HepG2 (cell line): ENCODE results near the gene GGTA1. TPM values are rescaled to one million over a fixed set of nuclear protein-coding genes. Genes with fewer than 3 reads are reported as not detected.
A peak's percentile ranks its signal among the peaks of the same experiment; 100 is the strongest.

Experiments
- CCAR2 ChIP-seq: fragments of 200-400 bp; formaldehyde crosslinking; optimal IDR thresholded peaks from 2 replicates; pipeline ENCODE3; 2018; ENCODE audit warnings: low read depth, mild to moderate bottlenecking, low read length, moderate library complexity
- DR1 ChIP-seq: sonication (generic); formaldehyde crosslinking; IDR thresholded peaks from 2 replicates; pipeline ENCODE4 v1.8.0; 2021; ENCODE audit warnings: mild to moderate bottlenecking, missing genetic modification reagents, inconsistent platforms
- ERF ChIP-seq: IDR thresholded peaks from 2 replicates; pipeline ENCODE4 v1.6.1; 2018; ENCODE audit warnings: missing biosample characterization, missing genetic modification reagents
- FIP1L1 ChIP-seq: fragments of 200-400 bp; formaldehyde crosslinking; IDR thresholded peaks from 2 replicates; pipeline ENCODE4 v1.6.1; 2018; ENCODE audit warnings: low read depth, mild to moderate bottlenecking, low read length, moderate library complexity, borderline replicate concordance; ENCODE audit not compliant: insufficient read depth
- KLF11 ChIP-seq: IDR thresholded peaks from 2 replicates; pipeline ENCODE4 v1.6.1; 2016; ENCODE audit warnings: missing compliant biosample characterization
- MXI1 ChIP-seq: IDR thresholded peaks from 3 replicates; pipeline ENCODE4 v1.6.1; 2012; ENCODE audit warnings: low read depth, low read length, inconsistent platforms, borderline replicate concordance
- MYNN ChIP-seq: sonication (generic); formaldehyde crosslinking; IDR thresholded peaks from 2 replicates; pipeline ENCODE4 v1.4.0; 2020; ENCODE audit warnings: mild to moderate bottlenecking, low read depth, missing genetic modification reagents
- PAWR ChIP-seq: sonication (generic); formaldehyde crosslinking; IDR thresholded peaks from 2 replicates; pipeline ENCODE4 v1.4.0; 2020; ENCODE audit warnings: missing genetic modification reagents, mild to moderate bottlenecking, borderline replicate concordance
- ZBTB8A ChIP-seq: sonication (generic); formaldehyde crosslinking; IDR thresholded peaks from 2 replicates; pipeline ENCODE4 v1.4.0; 2020; ENCODE audit warnings: mild to moderate bottlenecking, low read depth, missing genetic modification reagents, borderline replicate concordance
- ZKSCAN8 ChIP-seq: IDR thresholded peaks from 2 replicates; pipeline ENCODE4 v1.6.1; 2016; ENCODE audit warnings: borderline replicate concordance, missing genetic modification reagents, missing compliant biosample characterization
- ZNF124 ChIP-seq: sonication (generic); formaldehyde crosslinking; IDR thresholded peaks from 2 replicates; pipeline ENCODE4 v1.4.0; 2020; ENCODE audit warnings: missing genetic modification reagents
- ZNF234 ChIP-seq: sonication (generic); formaldehyde crosslinking; conservative IDR thresholded peaks from 2 replicates; pipeline ENCODE4 v1.5.1; 2020; ENCODE audit warnings: mild to moderate bottlenecking, missing genetic modification reagents
- ZNF570 ChIP-seq: sonication (generic); formaldehyde crosslinking; IDR thresholded peaks from 2 replicates; pipeline ENCODE4 v1.4.0; 2020; ENCODE audit warnings: mild to moderate bottlenecking, missing genetic modification reagents, borderline replicate concordance
- ZNF615 ChIP-seq: sonication (generic); formaldehyde crosslinking; IDR thresholded peaks from 2 replicates; pipeline ENCODE4 v1.5.0; 2020; ENCODE audit warnings: mild to moderate bottlenecking, missing genetic modification reagents, borderline replicate concordance
- polyA plus RNA-seq, 8 experiments: library from polyadenylated mRNA; depleted of rRNA in 3 of 8; stranded (reverse) in 7 of 8; unstranded in 1 of 8; fragments of >200 nt; fragmentation: Illumina TruSeq in 4 of 8; extraction: Trizol in 4 of 8; gene quantifications; 2 replicates each; pipeline versions ENCODE4 v1.2.1 to v1.2.3, GENCODE V29; 2011 to 2016; ENCODE audit warnings: low read depth in 4 of 8, missing spikeins in 1 of 8, mixed read lengths in 1 of 8; ENCODE audit not compliant: insufficient read depth in 1 of 8
- total RNA-seq, 5 experiments: library from RNA; depleted of rRNA; stranded (reverse); fragments of >200 nt; fragmentation: Illumina TruSeq; extraction: Trizol; gene quantifications; 2 replicates each; pipeline ENCODE4 v1.2.3, GENCODE V29; 2016; ENCODE audit warnings: low read depth in 1 of 5
- TF ChIP-seq, protein P1 (sequence below): sonication (generic); formaldehyde crosslinking; IDR thresholded peaks from 2 replicates; pipeline ENCODE4 v1.5.0; 2020; ENCODE audit warnings: missing genetic modification reagents, mild to moderate bottlenecking, borderline replicate concordance
- TF ChIP-seq, protein P2 (sequence below): sonication (generic); formaldehyde crosslinking; IDR thresholded peaks from 2 replicates; pipeline ENCODE4 v1.4.0; 2020; ENCODE audit warnings: missing genetic modification reagents, borderline replicate concordance
- TF ChIP-seq, protein P3 (sequence below): sonication (generic); formaldehyde crosslinking; conservative IDR thresholded peaks from 2 replicates; pipeline ENCODE4 v1.4.0; 2020; ENCODE audit warnings: missing genetic modification reagents
- TF ChIP-seq, protein P4 (sequence below): sonication (generic); formaldehyde crosslinking; IDR thresholded peaks from 2 replicates; pipeline ENCODE4 v1.8.1; 2023; ENCODE audit warnings: mild to moderate bottlenecking, missing genetic modification reagents
- TF ChIP-seq, protein P5 (sequence below): IDR thresholded peaks from 2 replicates; pipeline ENCODE4 v1.6.1; 2018; ENCODE audit warnings: missing genetic modification reagents, mild to moderate bottlenecking, missing compliant biosample characterization

Gene GGTA1
- total and polyA plus RNA-seq, 2 of the 13 experiments (the other 11 are each of a cell fraction or from before 2014, with no cell fraction given) = not detected

DNA sequence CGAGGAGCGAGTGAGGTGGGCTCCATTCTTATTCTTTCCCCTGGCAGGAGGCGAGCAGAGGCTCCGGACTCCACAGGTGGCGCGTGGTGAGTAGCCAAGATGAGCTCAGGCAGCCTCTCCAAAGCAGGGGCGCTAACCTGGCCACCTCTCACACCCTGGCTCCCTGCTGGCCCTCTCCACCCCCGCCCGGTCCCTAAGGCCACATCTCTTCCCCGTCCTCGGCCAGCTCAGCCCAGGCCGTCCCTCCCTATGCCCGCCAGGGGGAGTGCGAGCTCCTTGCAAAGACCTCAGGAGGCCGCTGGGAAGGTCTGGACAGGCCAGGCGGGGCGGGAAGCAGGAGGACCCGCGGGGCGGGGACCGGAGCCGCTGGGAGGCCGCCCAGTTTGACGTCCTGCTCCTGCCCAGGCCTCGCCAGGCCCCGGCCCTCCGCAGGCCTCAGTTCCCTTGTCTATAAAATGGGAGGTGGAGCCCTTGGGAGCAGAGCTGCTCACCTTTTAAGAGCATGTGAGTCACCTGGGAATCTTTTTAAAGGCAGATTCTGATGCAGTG, 46.3 kb upstream of the GGTA1 start (continued):
- TF ChIP-seq FIP1L1 (no peak), ZBTB8A (no peak), KLF11 (no peak), MXI1 (no peak), ZKSCAN8 (CRISPR knock-in tag) (no peak), PAWR (CRISPR knock-in tag) (no peak), CCAR2 (no peak), MYNN (no peak), ERF (CRISPR knock-in tag) (peak; percentile 55; the same call in 1 of the 2 replicates), ZNF234 (CRISPR knock-in tag) (no peak), ZNF124 (no peak), ZNF570 (CRISPR knock-in tag) (no peak), ZNF615 (CRISPR knock-in tag) (no peak), DR1 (CRISPR knock-in tag) (no peak)
- TF ChIP-seq, protein P1, sequence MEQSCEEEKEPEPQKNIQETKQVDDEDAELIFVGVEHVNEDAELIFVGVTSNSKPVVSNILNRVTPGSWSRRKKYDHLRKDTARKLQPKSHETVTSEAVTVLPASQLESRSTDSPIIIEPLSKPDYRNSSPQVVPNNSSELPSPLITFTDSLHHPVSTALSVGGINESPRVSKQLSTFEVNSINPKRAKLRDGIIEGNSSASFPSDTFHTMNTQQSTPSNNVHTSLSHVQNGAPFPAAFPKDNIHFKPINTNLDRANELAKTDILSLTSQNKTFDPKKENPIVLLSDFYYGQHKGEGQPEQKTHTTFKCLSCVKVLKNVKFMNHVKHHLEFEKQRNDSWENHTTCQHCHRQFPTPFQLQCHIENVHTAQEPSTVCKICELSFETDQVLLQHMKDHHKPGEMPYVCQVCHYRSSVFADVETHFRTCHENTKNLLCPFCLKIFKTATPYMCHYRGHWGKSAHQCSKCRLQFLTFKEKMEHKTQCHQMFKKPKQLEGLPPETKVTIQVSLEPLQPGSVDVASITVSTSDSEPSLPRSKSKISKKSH = peak; percentile 12; the same call in 1 of the 2 replicates
- TF ChIP-seq, protein P2, sequence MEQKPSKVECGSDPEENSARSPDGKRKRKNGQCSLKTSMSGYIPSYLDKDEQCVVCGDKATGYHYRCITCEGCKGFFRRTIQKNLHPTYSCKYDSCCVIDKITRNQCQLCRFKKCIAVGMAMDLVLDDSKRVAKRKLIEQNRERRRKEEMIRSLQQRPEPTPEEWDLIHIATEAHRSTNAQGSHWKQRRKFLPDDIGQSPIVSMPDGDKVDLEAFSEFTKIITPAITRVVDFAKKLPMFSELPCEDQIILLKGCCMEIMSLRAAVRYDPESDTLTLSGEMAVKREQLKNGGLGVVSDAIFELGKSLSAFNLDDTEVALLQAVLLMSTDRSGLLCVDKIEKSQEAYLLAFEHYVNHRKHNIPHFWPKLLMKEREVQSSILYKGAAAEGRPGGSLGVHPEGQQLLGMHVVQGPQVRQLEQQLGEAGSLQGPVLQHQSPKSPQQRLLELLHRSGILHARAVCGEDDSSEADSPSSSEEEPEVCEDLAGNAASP (CRISPR knock-in tag) = peak; percentile 49; the same call in 1 of the 2 replicates
- TF ChIP-seq, protein P3, sequence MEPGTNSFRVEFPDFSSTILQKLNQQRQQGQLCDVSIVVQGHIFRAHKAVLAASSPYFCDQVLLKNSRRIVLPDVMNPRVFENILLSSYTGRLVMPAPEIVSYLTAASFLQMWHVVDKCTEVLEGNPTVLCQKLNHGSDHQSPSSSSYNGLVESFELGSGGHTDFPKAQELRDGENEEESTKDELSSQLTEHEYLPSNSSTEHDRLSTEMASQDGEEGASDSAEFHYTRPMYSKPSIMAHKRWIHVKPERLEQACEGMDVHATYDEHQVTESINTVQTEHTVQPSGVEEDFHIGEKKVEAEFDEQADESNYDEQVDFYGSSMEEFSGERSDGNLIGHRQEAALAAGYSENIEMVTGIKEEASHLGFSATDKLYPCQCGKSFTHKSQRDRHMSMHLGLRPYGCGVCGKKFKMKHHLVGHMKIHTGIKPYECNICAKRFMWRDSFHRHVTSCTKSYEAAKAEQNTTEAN = no peak
- TF ChIP-seq, protein P4, sequence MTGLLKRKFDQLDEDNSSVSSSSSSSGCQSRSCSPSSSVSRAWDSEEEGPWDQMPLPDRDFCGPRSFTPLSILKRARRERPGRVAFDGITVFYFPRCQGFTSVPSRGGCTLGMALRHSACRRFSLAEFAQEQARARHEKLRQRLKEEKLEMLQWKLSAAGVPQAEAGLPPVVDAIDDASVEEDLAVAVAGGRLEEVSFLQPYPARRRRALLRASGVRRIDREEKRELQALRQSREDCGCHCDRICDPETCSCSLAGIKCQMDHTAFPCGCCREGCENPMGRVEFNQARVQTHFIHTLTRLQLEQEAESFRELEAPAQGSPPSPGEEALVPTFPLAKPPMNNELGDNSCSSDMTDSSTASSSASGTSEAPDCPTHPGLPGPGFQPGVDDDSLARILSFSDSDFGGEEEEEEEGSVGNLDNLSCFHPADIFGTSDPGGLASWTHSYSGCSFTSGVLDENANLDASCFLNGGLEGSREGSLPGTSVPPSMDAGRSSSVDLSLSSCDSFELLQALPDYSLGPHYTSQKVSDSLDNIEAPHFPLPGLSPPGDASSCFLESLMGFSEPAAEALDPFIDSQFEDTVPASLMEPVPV (CRISPR knock-in tag) = no peak
- TF ChIP-seq, protein P5, sequence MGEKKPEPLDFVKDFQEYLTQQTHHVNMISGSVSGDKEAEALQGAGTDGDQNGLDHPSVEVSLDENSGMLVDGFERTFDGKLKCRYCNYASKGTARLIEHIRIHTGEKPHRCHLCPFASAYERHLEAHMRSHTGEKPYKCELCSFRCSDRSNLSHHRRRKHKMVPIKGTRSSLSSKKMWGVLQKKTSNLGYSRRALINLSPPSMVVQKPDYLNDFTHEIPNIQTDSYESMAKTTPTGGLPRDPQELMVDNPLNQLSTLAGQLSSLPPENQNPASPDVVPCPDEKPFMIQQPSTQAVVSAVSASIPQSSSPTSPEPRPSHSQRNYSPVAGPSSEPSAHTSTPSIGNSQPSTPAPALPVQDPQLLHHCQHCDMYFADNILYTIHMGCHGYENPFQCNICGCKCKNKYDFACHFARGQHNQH (CRISPR knock-in tag) = peak; percentile 55; the same call in 1 of the 2 replicates
